Liver (tissue), 9 donors: ENCODE results near the gene ZNF438. TPM values are rescaled to one million over a fixed set of nuclear protein-coding genes. Genes with fewer than 3 reads are reported as not detected.

ENCODE experiments used
- DNase-seq: peaks from one replicate; pipeline ENCODE4 v3.0.0-alpha.2; 2017; ENCODE audit warnings: low spot score
- H3K27ac ChIP-seq, 2 donors: one replicate each; pipeline ENCODE4 v1.7.0; 2013; ENCODE audit warnings: inconsistent platforms in 2 of 2, low read length in 2 of 2, control low read depth in 1 of 2, low read depth in 1 of 2, mild to moderate bottlenecking in 1 of 2
- H3K27me3 ChIP-seq, 4 donors: one replicate each; pipeline versions ENCODE4 v1.6.1 to v1.7.0; 2013; ENCODE audit warnings: low read length in 3 of 4, inconsistent platforms in 1 of 4, mild to moderate bottlenecking in 1 of 4, moderate library complexity in 1 of 4; ENCODE audit not compliant: control insufficient read depth in 4 of 4, insufficient read depth in 4 of 4
- H3K36me3 ChIP-seq, 4 donors: one replicate each; pipeline versions ENCODE4 v1.6.1 to v1.7.0; 2013; ENCODE audit warnings: low read length in 3 of 4, mild to moderate bottlenecking in 3 of 4, low read depth in 1 of 4, moderate library complexity in 1 of 4; ENCODE audit not compliant: control insufficient read depth in 4 of 4, insufficient read depth in 3 of 4
- H3K4me1 ChIP-seq, 4 donors: one replicate each; pipeline versions ENCODE4 v1.6.1 to v1.7.0; 2013; ENCODE audit warnings: low read length in 3 of 4, mild to moderate bottlenecking in 3 of 4, moderate library complexity in 1 of 4; ENCODE audit not compliant: control insufficient read depth in 4 of 4, insufficient read depth in 4 of 4
- H3K4me3 ChIP-seq, 3 donors: one replicate each; pipeline versions ENCODE4 v1.6.1 to v1.7.0; 2013; ENCODE audit warnings: low read length in 3 of 3, control low read depth in 1 of 3, low read depth in 1 of 3, mild to moderate bottlenecking in 1 of 3
- H3K9ac ChIP-seq, 2 donors: one replicate each; pipeline ENCODE4 v1.7.0; 2013; ENCODE audit warnings: low read length in 2 of 2, mild to moderate bottlenecking in 2 of 2, moderate library complexity in 2 of 2, control low read depth in 1 of 2, low read depth in 1 of 2
- H3K9me3 ChIP-seq, 4 donors: one replicate each; pipeline versions ENCODE4 v1.6.1 to v1.7.0; 2013; ENCODE audit warnings: low read length in 3 of 4; ENCODE audit not compliant: control insufficient read depth in 4 of 4
- ATF3 ChIP-seq: IDR thresholded peaks from 2 replicates; pipeline ENCODE4 v1.6.1; 2016; ENCODE audit warnings: antibody characterized with exemption
- EGR1 ChIP-seq, 2 donors: IDR thresholded peaks; 2 replicates each; pipeline ENCODE4 v1.6.1; 2016 to 2018; ENCODE audit warnings: antibody characterized with exemption in 2 of 2, low read depth in 2 of 2
- FOXA1 ChIP-seq: IDR thresholded peaks from 2 replicates; pipeline ENCODE4 v1.6.1; 2016; ENCODE audit warnings: antibody characterized with exemption
- FOXA2 ChIP-seq: IDR thresholded peaks from 2 replicates; pipeline ENCODE4 v1.6.1; 2016; ENCODE audit warnings: antibody characterized with exemption
- GABPA ChIP-seq, 2 donors: IDR thresholded peaks in 1 of 2; conservative IDR thresholded peaks in 1 of 2; 2 replicates each; pipeline ENCODE4 v1.6.1; 2016; ENCODE audit warnings: antibody characterized with exemption in 2 of 2, mild to moderate bottlenecking in 1 of 2, moderate library complexity in 1 of 2
- HNF4A ChIP-seq, 2 donors: conservative IDR thresholded peaks; 2 replicates each; pipeline ENCODE4 v1.6.1; 2016; ENCODE audit warnings: antibody characterized with exemption in 2 of 2, mild to moderate bottlenecking in 2 of 2
- NR2F2 ChIP-seq: IDR thresholded peaks from 2 replicates; pipeline ENCODE4 v1.6.1; 2016; ENCODE audit warnings: antibody characterized with exemption
- REST ChIP-seq: IDR thresholded peaks from 2 replicates; pipeline ENCODE4 v1.6.1; 2016; ENCODE audit warnings: antibody characterized with exemption, mild to moderate bottlenecking
- SP1 ChIP-seq: IDR thresholded peaks from 2 replicates; pipeline ENCODE4 v1.6.1; 2018; ENCODE audit warnings: antibody characterized with exemption, mild to moderate bottlenecking
- TAF1 ChIP-seq: conservative IDR thresholded peaks from 2 replicates; pipeline ENCODE4 v1.6.1; 2016; ENCODE audit warnings: antibody characterized with exemption, mild to moderate bottlenecking
- YY1 ChIP-seq: IDR thresholded peaks from 2 replicates; pipeline ENCODE4 v1.6.1; 2016; ENCODE audit warnings: antibody characterized with exemption, mild to moderate bottlenecking
- WGBS: extraction: QIAGEN DNeasy Blood & Tissue Kit; methylation state at CpG from one replicate; pipeline ENCODE4 v1.1.7; 2013; 5-methylcytosine and 5-hydroxymethylcytosine counted together
- polyA plus RNA-seq, 2 donors: library from polyadenylated mRNA; stranded (reverse) in 1 of 2; unstranded in 1 of 2; fragments of 200-250 nt in 1 of 2; fragments of >200 nt in 1 of 2; fragmentation: Nextera tagmentation in 1 of 2; extraction: Ambion mirVana in 1 of 2; gene quantifications; one replicate each; pipeline versions ENCODE4 v1.2.1 to v1.2.3, GENCODE V29; 2013 to 2015
- total RNA-seq, 2 donors: library from RNA; depleted of rRNA; stranded (reverse); fragments of >200 nt; gene quantifications; one replicate each; pipeline ENCODE4 v1.2.3, GENCODE V29; 2014
- donor health status: healthy.
- donor health status: healthy.
- donor health status: healthy.
- donor health status: healthy.
- donor health status: healthy.

The ZNF438 gene
- total and polyA plus RNA-seq, 4 donors: 1.9 to 2.9 (median 2.2) TPM

- no peak overlapping the region for H3K4me3 ChIP-seq
- H3K4me1 ChIP-seq: peaks cover 0 to 3% (median 0%) of the 10 kb centered on the region in 4 donors
- H3K27me3 ChIP-seq: no peaks in the 10 kb centered on the region
- H3K9me3 ChIP-seq: no peaks in the 10 kb centered on the region
- 93% methylated on average over 4 of the region's 4 CpGs for whole genome bisulfite sequencing
- H3K9ac ChIP-seq: no peak overlapping the region
- H3K27ac ChIP-seq: no peak overlapping the region
- no peaks in the 10 kb centered on the region for H3K36me3 ChIP-seq
- TF ChIP-seq FOXA2 (no peak), TAF1 (no peak), FOXA1 (no peak), GABPA (IDR thresholded peaks at IDR 0.05 in 1 of 2, conservative IDR thresholded peaks at IDR 0.05 in 1 of 2) (no peak), ATF3 (no peak), YY1 (no peak), REST (no peak), EGR1 (IDR thresholded peaks at IDR 0.05; ENCODE audit: low read depth in 2 of 2) (no peak), NR2F2 (no peak)
- DNase-seq: no peak
Observed at GRCh38 chr10:31017534-31018355, 13.9 kb downstream of the ZNF438 start.

GRCh38 chr10:31014161-31014875 lies 17.3 kb downstream of the ZNF438 start:
- no peak overlapping the region for H3K9ac ChIP-seq
- H3K9me3 ChIP-seq: no peaks in the 10 kb centered on the region
- WGBS: 98% methylated on average over 7 of the region's 7 CpGs
- DNase-seq: no peak
- no peaks in the 10 kb centered on the region for H3K27me3 ChIP-seq
- no peak overlapping the region for H3K27ac ChIP-seq
- no peaks in the 10 kb centered on the region for H3K36me3 ChIP-seq
- H3K4me3 ChIP-seq: no peak overlapping the region
- TF ChIP-seq HNF4A (conservative IDR thresholded peaks at IDR 0.05): no peak
- no peak for TF ChIP-seq SP1
- no peak for TF ChIP-seq EGR1 (IDR thresholded peaks at IDR 0.05; ENCODE audit: low read depth in 2 of 2)
- no peak for TF ChIP-seq FOXA2
- H3K4me1 ChIP-seq: peaks cover 0 to 3% (median 0%) of the 10 kb centered on the region in 4 donors

- Histone ChIP-seq H3K27me3 (no peaks in the 10 kb centered on the region), H3K9me3 (no peaks in the 10 kb centered on the region), H3K4me1 (no peaks in the 10 kb centered on the region), H3K36me3 (no peaks in the 10 kb centered on the region), H3K4me3 (no peak overlapping the region), H3K27ac (no peak overlapping the region), H3K9ac (no peak overlapping the region)
- TF ChIP-seq NR2F2: peak; percentile 42
- no peak for TF ChIP-seq TAF1
- DNase-seq: no peak
- WGBS: 90% methylated on average over 3 of the region's 3 CpGs
Observed at GRCh38 chr10:31013331-31013730, 18.3 kb downstream of the ZNF438 start.
